Measurements from ENCODE around the gene GDPD3. TPM values are rescaled to one million over a fixed set of nuclear protein-coding genes. Genes with fewer than 3 reads are reported as not detected.
A peak's percentile ranks its signal among the peaks of the same experiment; 100 is the strongest.

Gene GDPD3
- total and polyA plus RNA-seq, 9 of the 15 experiments (the other 6 are each of a cell fraction or from before 2014, with no cell fraction given), result 0.47 to 3.9 (median 1.1) TPM

- TF ChIP-seq TEAD4 (IDR thresholded peaks at IDR 0.05; ENCODE audit: low read length) (peak; percentile 34), TEAD4 (CRISPR knock-in tag; IDR thresholded peaks at IDR 0.05; ENCODE audit: borderline replicate concordance) (no peak), TEAD2 (tag; IDR thresholded peaks at IDR 0.05) (no peak), ZNF121 (CRISPR knock-in tag; conservative IDR thresholded peaks at IDR 0.05) (no peak), ESRRA (IDR thresholded peaks at IDR 0.05; ENCODE audit: borderline replicate concordance, low read depth) (peak; percentile 49; the same call in 1 of the 2 replicates), CBFA2T2 (conservative IDR thresholded peaks at IDR 0.05) (peak; percentile 54), ZKSCAN1 (IDR thresholded peaks at IDR 0.05; ENCODE audit: low read depth, low read length) (no peak), PKNOX1 (IDR thresholded peaks at IDR 0.05) (0 out of 2 replicates have a peak, but pooled peaks have one; percentile 32), ARHGAP35 (IDR thresholded peaks at IDR 0.05; ENCODE audit: partially characterized antibody) (no peak), SIX5 (IDR thresholded peaks at IDR 0.05; ENCODE audit: borderline replicate concordance in 1 of 2, insufficient read depth in 1 of 2, low read depth in 1 of 2, low read length in 2 of 2) (no peak), DPF2 (IDR thresholded peaks at IDR 0.05) (0 out of 2 replicates have a peak, but pooled peaks have one; percentile 31), ID3 (CRISPR knock-in tag; IDR thresholded peaks at IDR 0.05) (no peak), ID3 (tag; IDR thresholded peaks at IDR 0.05) (peak; percentile 95), ZNF280A (IDR thresholded peaks at IDR 0.05; ENCODE audit: low read depth, partially characterized antibody) (no peak), NR2C2 (CRISPR knock-in tag; IDR thresholded peaks at IDR 0.05) (no peak), NR2C2 (tag; IDR thresholded peaks at IDR 0.05) (peak; percentile 41; the same call in 1 of the 2 replicates), TSC22D4 (tag; IDR thresholded peaks at IDR 0.05) (no peak), ZFPM2 (CRISPR knock-in tag; IDR thresholded peaks at IDR 0.05) (no peak)
Observed at GRCh38 chr16:30060836-30061554, 52.3 kb downstream of the GDPD3 start (continued).

Measured in K562 (cell line).